Measurements from ENCODE around the gene SSBP1. TPM values are rescaled to one million over a fixed set of nuclear protein-coding genes. Genes with fewer than 3 reads are reported as not detected.

The SSBP1 gene
- total RNA-seq, 2 experiments from 2014 or later, result 177 to 178 TPM

- Histone ChIP-seq H4K20me1 (ENCODE audit: insufficient read depth, low read length) (no peaks in the 10 kb centered on the region), H3K4me1 (ENCODE audit: insufficient read depth, low read length, poor library complexity, severe bottlenecking) (no peaks in the 10 kb centered on the region), H3K4me2 (ENCODE audit: low read length) (no peak overlapping the region), H3K79me2 (ENCODE audit: insufficient read depth, low read depth, low read length) (no peaks in the 10 kb centered on the region), H3K27ac (ENCODE audit: low read depth, low read length, poor library complexity, severe bottlenecking) (no peak overlapping the region), H3K4me3 (ENCODE audit: low read depth, low read length, poor library complexity, severe bottlenecking) (no peak overlapping the region), H2AFZ (ENCODE audit: low read length) (no peak overlapping the region), H3K9me2 (ENCODE audit: insufficient read depth, low read length) (no peaks in the 10 kb centered on the region), H3K36me3 (ENCODE audit: insufficient read depth, low read length) (no peaks in the 10 kb centered on the region), H3K9me3 (ENCODE audit: low read length) (no peaks in the 10 kb centered on the region)
- no peak for DNase-seq (ENCODE audit: low spot score)
- no peak for TF ChIP-seq EZH2phosphoT487 (IDR thresholded peaks at IDR 0.05; ENCODE audit: borderline replicate concordance, low read depth, low read length)
- TF ChIP-seq CTCF (conservative IDR thresholded peaks at IDR 0.05; ENCODE audit: low read length), result no peak
- POLR2A ChIA-PET, result interaction anchor here (0.5 to 1.2 kb wide), 3 partner anchors 35 to 1036 kb away, joined by 4 to 5 read pairs (median 4); no protein-coding TSS in a partner anchor
- intact Hi-C loops (cut with micrococcal nuclease; ENCODE audit: unreplicated experiment), result no loop called here
- BruUV-seq (replicated peaks), result no TSS peak
- CTCF ChIA-PET (ENCODE audit: unreplicated experiment), result no interaction called here
These were observed 28.4 kb upstream of the SSBP1 start for GRCh38 chr7:141709749-141710148.

- H3K9me2 ChIP-seq (ENCODE audit: insufficient read depth, low read length), result no peaks in the 10 kb centered on the region
- intact Hi-C loops (cut with micrococcal nuclease; ENCODE audit: unreplicated experiment), result no loop called here
- no peaks in the 10 kb centered on the region for H3K36me3 ChIP-seq (ENCODE audit: insufficient read depth, low read length)
- POLR2A ChIA-PET, result interaction anchor here (0.5 kb wide), 1 partner anchor 1037 kb away, joined by 4 read pairs; no protein-coding TSS in a partner anchor
- no peaks in the 10 kb centered on the region for H3K79me2 ChIP-seq (ENCODE audit: insufficient read depth, low read depth, low read length)
- TF ChIP-seq CTCF (conservative IDR thresholded peaks at IDR 0.05; ENCODE audit: low read length) (0 out of 2 replicates have a peak, but pooled peaks have one; percentile 24), EZH2phosphoT487 (IDR thresholded peaks at IDR 0.05; ENCODE audit: borderline replicate concordance, low read depth, low read length) (no peak)
- no peaks in the 10 kb centered on the region for H4K20me1 ChIP-seq (ENCODE audit: insufficient read depth, low read length)
- no peaks in the 10 kb centered on the region for H3K4me1 ChIP-seq (ENCODE audit: insufficient read depth, low read length, poor library complexity, severe bottlenecking)
- H3K27ac ChIP-seq (ENCODE audit: low read depth, low read length, poor library complexity, severe bottlenecking), result no peak overlapping the region
- H3K4me3 ChIP-seq (ENCODE audit: low read depth, low read length, poor library complexity, severe bottlenecking), result no peak overlapping the region
- H3K9me3 ChIP-seq (ENCODE audit: low read length), result no peaks in the 10 kb centered on the region
- CTCF ChIA-PET (ENCODE audit: unreplicated experiment), result no interaction called here
- no peak overlapping the region for H3K4me2 ChIP-seq (ENCODE audit: low read length)
- no TSS peak for BruUV-seq (replicated peaks)
- H2AFZ ChIP-seq (ENCODE audit: low read length), result no peak overlapping the region
- no peak for DNase-seq (ENCODE audit: low spot score)
These were observed 27.9 kb upstream of the SSBP1 start for GRCh38 chr7:141710301-141710700.

- no peak for TF ChIP-seq CTCF (conservative IDR thresholded peaks at IDR 0.05; ENCODE audit: low read length)
- TF ChIP-seq EZH2phosphoT487 (IDR thresholded peaks at IDR 0.05; ENCODE audit: borderline replicate concordance, low read depth, low read length), result no peak
- H3K4me2 ChIP-seq (ENCODE audit: low read length), result no peak overlapping the region
- no peaks in the 10 kb centered on the region for H4K20me1 ChIP-seq (ENCODE audit: insufficient read depth, low read length)
- CTCF ChIA-PET (ENCODE audit: unreplicated experiment), result no interaction called here
- no TSS peak for BruUV-seq (replicated peaks)
- intact Hi-C loops (cut with micrococcal nuclease; ENCODE audit: unreplicated experiment), result no loop called here
- POLR2A ChIA-PET, result no interaction called here
- no peaks in the 10 kb centered on the region for H3K4me1 ChIP-seq (ENCODE audit: insufficient read depth, low read length, poor library complexity, severe bottlenecking)
- no peaks in the 10 kb centered on the region for H3K9me3 ChIP-seq (ENCODE audit: low read length)
- no peak overlapping the region for H3K27ac ChIP-seq (ENCODE audit: low read depth, low read length, poor library complexity, severe bottlenecking)
- no peak overlapping the region for H2AFZ ChIP-seq (ENCODE audit: low read length)
- H3K4me3 ChIP-seq (ENCODE audit: low read depth, low read length, poor library complexity, severe bottlenecking), result no peak overlapping the region
- no peaks in the 10 kb centered on the region for H3K79me2 ChIP-seq (ENCODE audit: insufficient read depth, low read depth, low read length)
- H3K9me2 ChIP-seq (ENCODE audit: insufficient read depth, low read length), result no peaks in the 10 kb centered on the region; the same call in 1 of the 2 replicates
- no peak for DNase-seq (ENCODE audit: low spot score)
- no peaks in the 10 kb centered on the region for H3K36me3 ChIP-seq (ENCODE audit: insufficient read depth, low read length)
These were observed 25.4 kb upstream of the SSBP1 start for GRCh38 chr7:141712603-141713255.

Data from OCI-LY7 (cell line).